ENCODE measurements around the gene RABL3. TPM values are rescaled to one million over a fixed set of nuclear protein-coding genes. Genes with fewer than 3 reads are reported as not detected.
"Not testable (repeated sequence)": the region's sequence is repeated elsewhere in the genome, so short reads cannot be mapped to it uniquely, and the experiment has no call there.

RABL3 gene
- total RNA-seq, 1 donor from 2014 or later: 23.4 TPM

- DNase-seq (ENCODE audit: low spot score): no peak
These were observed 3.1 kb upstream of the RABL3 start for GRCh38 chr3:120745466-120745865.

- DNase-seq (ENCODE audit: low spot score): no peak
These were observed 1.4 kb upstream of the RABL3 start for GRCh38 chr3:120743556-120744195.

- no peak for DNase-seq (ENCODE audit: low spot score)
These were observed 591 bp upstream of the RABL3 start for GRCh38 chr3:120742849-120743365.

- no peak for DNase-seq (ENCODE audit: low spot score)
These were observed 499 bp downstream of the RABL3 start for GRCh38 chr3:120741837-120742197.

GRCh38 chr3:120741320-120741719 is 996 bp downstream of the RABL3 start:
- DNase-seq (ENCODE audit: low spot score): no peak

GRCh38 chr3:120738006-120738405 is 4.3 kb downstream of the RABL3 start:
- DNase-seq (ENCODE audit: low spot score): not testable (repeated sequence)

GRCh38 chr3:120730576-120731542 is 11.5 kb downstream of the RABL3 start:
- no peak for DNase-seq (ENCODE audit: low spot score)

- DNase-seq (ENCODE audit: low spot score): no peak
These were observed 15.5 kb downstream of the RABL3 start for GRCh38 chr3:120726791-120727190.

GRCh38 chr3:120719167-120719834 is 23.0 kb downstream of the RABL3 start:
- DNase-seq (ENCODE audit: low spot score): peak; percentile 77

GRCh38 chr3:120713262-120713661 is 29.1 kb downstream of the RABL3 start:
- no peak for DNase-seq (ENCODE audit: low spot score)

GRCh38 chr3:120710369-120710768 is 31.9 kb downstream of the RABL3 start:
- DNase-seq (ENCODE audit: low spot score): no peak

- DNase-seq (ENCODE audit: low spot score): no peak
These were observed 33.9 kb downstream of the RABL3 start for GRCh38 chr3:120708408-120708807.

GRCh38 chr3:120706950-120707349 is 35.4 kb downstream of the RABL3 start:
- DNase-seq (ENCODE audit: low spot score): no peak

- no peak for DNase-seq (ENCODE audit: low spot score)
These were observed 36.3 kb downstream of the RABL3 start for GRCh38 chr3:120705884-120706582.

GRCh38 chr3:120699333-120699732 is 43.0 kb downstream of the RABL3 start:
- DNase-seq (ENCODE audit: low spot score): no peak

- no peak for DNase-seq (ENCODE audit: low spot score)
These were observed 48.7 kb downstream of the RABL3 start for GRCh38 chr3:120693439-120694171.

GRCh38 chr3:120689395-120689794 is 52.9 kb downstream of the RABL3 start:
- no peak for DNase-seq (ENCODE audit: low spot score)

- no peak for DNase-seq (ENCODE audit: low spot score)
These were observed 54.2 kb downstream of the RABL3 start for GRCh38 chr3:120688121-120688520.

- no peak for DNase-seq (ENCODE audit: low spot score)
These were observed 56.9 kb downstream of the RABL3 start for GRCh38 chr3:120685411-120685810.

- no peak for DNase-seq (ENCODE audit: low spot score)
These were observed 57.4 kb downstream of the RABL3 start for GRCh38 chr3:120684896-120685295.
